OCI-LY1 (cell line): ENCODE data around the gene TTC28.

Experiments
- CTCF ChIP-seq: fragments of 200-600 bp; sonication (generic), shearing (Covaris generic); IDR thresholded peaks from 2 replicates; pipeline ENCODE4 v1.5.1; 2017; ENCODE audit warnings: mild to moderate bottlenecking, antibody characterized with exemption, low read length, moderate library complexity, mixed read lengths
- EZH2 ChIP-seq: fragments of 200-600 bp; sonication (generic), shearing (Covaris generic); IDR thresholded peaks from 2 replicates; pipeline ENCODE4 v1.8.0; 2017; ENCODE audit warnings: borderline replicate concordance, mixed run types, mild to moderate bottlenecking, antibody characterized with exemption, low read length, moderate library complexity, mixed read lengths

DNA sequence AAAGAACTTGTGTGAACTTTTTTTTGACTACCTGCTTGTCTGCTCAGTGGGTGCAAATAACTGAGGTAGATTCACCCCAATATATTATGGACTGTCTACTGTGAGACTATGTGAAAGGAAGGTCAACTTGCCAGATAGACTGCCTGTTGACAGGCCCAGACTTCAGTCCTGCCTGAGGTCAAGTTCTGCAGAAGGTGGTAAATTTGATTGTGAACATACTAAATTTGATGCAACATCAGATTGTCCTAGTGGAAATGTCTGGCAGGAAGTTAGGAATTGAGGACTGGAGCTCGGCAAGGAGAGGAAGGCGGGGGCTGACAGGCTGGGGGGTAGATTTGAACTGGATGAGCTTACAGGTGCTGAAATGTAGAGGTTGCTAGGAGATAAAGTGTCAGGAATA, 140.7 kb downstream of the TTC28 start:
- no peak for TF ChIP-seq CTCF
- TF ChIP-seq EZH2 = no peak
